ENCODE data around the gene AQP12A.
A peak's percentile ranks its signal among the peaks of the same experiment; 100 is the strongest.

Gene AQP12A

DNA sequence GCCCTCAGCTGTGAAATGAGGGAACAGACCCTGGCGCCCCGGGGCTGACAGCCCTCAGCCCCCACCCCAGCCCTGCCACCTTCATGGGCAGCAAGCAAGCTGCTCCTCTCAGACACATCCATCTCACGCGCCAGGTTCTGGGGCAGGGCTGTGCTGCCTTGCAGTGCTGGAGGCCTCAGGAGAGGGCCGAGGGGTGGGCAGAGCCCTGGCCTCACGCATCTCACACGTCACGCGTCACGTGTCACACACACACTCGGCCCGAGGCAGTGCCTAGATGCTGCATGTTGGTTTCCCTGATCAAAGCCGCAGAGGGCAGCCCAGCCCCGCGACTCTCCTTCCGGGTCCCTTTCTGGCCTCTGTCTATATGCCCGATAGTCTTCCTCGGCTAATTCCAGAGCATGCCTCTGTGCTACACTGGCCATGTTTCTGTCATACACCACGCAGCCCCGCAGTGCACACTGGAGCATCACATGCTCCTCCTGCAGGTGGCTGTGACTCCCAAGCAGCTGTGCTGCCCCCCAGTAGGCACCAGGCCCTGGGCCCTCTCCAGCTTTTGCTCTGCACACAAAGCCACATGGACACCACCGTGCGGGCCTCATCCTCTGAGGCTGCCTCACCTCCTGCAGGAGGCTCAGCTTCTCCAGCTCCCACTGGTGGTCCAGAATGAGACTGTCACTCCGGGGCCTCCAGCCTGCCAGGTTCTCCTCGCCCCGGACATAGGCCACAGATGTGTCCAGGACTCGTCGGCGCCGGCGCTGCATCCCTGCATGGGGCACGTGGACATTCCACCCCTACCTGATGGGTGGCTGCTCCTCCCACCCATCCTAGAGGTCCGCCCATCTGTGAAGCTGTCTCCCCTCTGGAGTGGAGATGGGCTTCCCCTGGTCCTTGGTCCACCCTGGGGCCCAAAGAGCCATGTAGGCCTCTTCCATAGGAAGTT is 31.4 kb downstream of the AQP12A start:
- no peak for DNase-seq (ENCODE audit: low spot score)

GRCh38 chr2:240723851-240724250 is 32.2 kb downstream of the AQP12A start:
- no peak for DNase-seq (ENCODE audit: low spot score)

DNA sequence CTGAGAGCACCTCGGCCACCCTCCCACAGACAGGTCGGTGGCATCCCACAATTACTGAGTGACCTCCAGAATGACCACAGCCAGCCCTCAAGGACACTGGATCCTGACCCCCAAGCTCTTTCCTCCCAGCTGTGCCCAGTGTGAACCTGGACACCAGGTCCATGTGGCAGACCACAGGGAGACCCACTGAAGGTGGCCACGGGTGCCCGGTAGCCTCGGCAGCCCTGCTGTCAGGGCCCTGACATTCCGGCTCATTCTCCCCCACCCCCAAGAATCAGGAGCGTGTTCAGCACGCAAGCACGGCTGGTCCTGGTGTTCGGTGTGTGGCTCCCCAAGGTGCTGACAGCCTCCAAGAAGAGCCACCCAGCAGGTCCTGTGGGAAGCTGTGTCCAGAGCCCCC is 32.8 kb downstream of the AQP12A start:
- no peak for DNase-seq (ENCODE audit: low spot score)

DNA sequence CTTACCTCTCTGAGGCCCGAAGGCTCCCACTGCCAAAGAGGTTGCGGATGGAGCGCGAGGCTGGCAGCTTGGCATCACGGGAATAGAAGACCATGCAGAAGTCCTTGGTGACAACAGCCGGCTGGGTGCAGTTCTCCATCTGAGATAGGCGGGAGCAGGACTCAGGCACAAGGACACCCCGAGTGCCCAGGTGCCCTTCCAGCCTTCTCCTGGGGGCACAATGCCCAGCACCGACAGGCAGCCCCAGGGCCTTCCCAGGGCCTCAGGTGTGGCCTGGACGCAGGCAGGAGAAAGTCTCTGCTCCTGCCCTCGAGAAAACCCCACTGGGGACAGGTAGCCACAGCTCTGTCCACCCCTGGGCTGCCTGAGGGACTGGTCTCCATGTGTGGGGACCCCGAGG is 33.6 kb downstream of the AQP12A start:
- DNase-seq (ENCODE audit: low spot score) = no peak

DNA sequence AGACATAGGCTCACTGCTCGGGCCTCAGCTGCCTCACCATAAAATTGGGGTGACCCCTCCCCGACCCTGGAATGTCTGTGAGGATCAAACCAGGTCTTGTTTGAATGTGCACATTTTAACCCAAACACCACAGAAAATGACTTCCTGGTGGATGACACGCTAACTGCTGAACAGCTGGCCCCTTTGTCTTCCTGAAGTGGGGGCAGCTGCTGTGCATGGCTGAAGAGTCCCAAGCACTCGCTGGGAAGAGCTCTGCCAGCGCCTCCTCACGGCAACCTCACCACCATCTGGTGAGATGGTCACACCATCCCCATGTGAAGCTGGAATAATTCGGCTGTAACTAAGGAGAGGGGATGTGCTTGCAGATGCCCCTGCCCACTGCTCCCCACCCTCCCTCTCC is 34.0 kb downstream of the AQP12A start:
- no peak for DNase-seq (ENCODE audit: low spot score)

DNA sequence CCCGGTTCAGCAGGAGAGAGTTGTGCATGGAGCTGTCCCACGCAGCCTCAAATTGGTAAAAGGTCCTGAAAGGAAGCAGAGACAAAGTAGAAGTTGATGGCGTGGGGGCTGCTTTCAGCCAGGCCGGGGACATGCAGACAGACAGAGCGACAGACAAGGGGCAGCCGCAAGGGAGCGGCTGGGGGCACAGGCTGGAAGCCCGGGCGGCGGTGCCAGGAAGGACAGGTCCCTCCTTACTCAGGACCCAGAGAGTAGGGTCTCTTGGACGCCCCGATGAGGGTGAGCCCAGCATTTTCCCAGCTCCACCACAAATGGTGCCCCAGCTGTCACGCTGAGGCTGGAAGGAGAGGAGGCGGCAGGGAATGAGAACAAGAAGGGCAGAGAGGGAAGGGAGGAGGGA is 35.2 kb downstream of the AQP12A start:
- DNase-seq (ENCODE audit: low spot score) = no peak

DNA sequence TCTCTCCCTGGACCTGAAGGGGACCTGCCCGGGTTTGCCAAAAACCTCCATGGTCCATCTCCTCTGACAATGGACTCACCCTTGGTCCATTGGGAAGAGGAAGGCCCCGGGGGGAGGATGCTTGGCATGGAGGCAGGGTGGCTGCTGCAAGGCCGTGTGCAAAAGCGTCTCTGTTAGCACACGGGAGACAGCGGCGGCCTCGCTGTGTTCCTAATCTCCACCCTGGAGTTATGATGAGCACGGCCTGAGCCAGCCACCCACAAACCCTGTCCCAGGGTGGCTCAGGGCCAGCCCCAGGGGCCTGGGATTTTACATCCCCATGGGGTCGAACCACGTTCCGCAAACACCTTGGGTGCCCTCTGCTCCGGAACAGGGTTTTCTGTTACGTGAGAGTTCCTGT is 35.8 kb downstream of the AQP12A start:
- no peak for DNase-seq (ENCODE audit: low spot score)

DNA sequence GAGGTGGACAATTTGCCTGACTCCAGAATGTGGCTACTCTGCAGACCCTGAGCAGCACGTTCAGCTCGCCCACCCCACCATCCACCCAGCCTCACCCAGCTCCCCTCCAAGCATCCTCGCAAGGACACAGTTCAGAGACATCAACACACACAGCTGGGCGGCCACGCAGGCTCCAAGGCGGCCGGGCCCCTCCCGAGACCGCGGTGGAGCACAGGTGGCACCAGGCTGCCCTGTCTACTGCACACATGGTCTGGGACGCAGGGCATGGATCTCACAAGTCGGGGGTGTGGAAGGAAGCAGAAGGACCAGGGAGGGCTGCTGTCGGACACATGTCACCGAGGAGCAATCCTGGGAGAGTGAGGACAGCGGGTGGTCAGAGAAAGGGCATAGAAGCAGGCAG is 36.2 kb downstream of the AQP12A start:
- no peak for DNase-seq (ENCODE audit: low spot score)

DNA sequence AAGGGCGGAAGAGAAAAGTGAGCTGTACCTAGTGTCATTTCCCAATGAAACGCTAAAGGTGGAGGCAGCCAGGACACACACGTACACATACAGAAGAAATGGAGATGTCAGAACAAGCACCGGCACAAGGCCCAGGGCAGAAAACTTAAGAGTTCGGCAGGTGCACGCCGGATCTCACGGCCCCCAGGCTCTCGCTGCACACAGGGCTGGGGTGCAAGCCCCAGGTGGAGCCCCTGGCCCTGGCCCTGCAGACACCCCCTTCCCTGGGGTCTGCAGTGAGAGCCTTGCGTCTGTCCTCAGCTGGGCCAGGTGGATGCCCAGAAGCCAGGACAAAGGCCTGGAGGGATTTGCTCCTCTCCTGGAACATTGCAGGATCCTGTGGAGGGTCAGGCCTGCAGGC is 36.7 kb downstream of the AQP12A start:
- DNase-seq (ENCODE audit: low spot score) = no peak

DNA sequence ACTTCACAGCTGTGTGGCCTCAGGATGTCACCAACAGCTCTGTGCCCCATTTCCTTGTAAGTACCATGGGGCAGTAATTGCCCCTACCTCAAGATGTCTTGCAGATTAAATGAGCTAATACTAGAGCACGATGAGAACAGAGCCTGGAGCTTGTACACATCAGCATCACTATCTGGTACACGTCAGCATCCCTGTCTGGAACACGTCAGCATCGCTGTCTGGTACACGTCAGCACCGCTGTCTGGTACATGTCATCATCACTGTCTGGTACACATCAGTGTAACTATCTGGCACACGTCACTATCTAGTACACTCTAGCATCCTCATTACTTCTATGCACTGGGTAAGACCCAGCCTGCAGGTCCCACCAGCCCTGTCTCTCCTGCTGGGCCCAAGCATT is 37.2 kb downstream of the AQP12A start:
- DNase-seq (ENCODE audit: low spot score) = no peak

DNA sequence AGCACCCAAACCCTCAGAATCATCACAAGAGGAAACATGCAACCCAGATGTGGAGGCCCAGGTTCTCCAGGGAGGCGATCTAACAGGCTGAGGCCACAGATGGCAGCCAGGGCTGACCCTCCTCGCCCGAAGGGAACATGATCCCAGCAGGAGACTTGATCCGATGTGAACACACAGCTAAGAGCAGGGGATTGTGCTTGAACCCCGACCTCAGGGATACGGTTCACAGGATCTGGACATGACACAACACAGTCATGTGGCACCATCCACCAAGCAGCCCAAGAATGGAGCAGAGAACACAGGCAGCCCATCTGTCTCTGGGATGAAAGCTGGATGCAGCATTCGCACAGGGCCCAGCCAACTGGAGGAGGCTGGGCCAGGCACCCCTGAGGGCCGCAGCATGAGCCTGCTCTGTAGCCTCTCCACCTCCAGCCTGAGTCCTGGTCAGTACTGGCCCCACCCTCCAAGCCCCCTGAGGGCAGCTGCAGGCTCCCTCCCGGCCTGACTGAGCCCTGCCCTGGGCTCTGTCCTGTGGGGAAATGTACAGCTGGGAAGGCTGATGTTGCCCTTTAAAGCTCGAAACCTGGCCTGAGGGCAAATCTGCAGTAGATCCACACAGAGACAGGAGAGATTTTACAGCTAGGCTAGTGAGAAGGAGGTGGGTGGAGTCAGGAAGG is 39.0 kb downstream of the AQP12A start:
- no peak for DNase-seq (ENCODE audit: low spot score)

- DNase-seq (ENCODE audit: low spot score) = no peak
Observed at GRCh38 chr2:240731178-240731545, 39.5 kb downstream of the AQP12A start.

GRCh38 chr2:240732184-240732583 is 40.5 kb downstream of the AQP12A start:
- DNase-seq (ENCODE audit: low spot score) = no peak

GRCh38 chr2:240732911-240733622 is 41.4 kb downstream of the AQP12A start:
- DNase-seq (ENCODE audit: low spot score) = no peak

- peak; percentile 6 for DNase-seq (ENCODE audit: low spot score)
Observed at GRCh38 chr2:240733803-240734495, 42.3 kb downstream of the AQP12A start.

GRCh38 chr2:240734756-240735155 is 43.1 kb downstream of the AQP12A start:
- DNase-seq (ENCODE audit: low spot score) = no peak

- no peak for DNase-seq (ENCODE audit: low spot score)
Observed at GRCh38 chr2:240735476-240735875, 43.8 kb downstream of the AQP12A start.

DNA sequence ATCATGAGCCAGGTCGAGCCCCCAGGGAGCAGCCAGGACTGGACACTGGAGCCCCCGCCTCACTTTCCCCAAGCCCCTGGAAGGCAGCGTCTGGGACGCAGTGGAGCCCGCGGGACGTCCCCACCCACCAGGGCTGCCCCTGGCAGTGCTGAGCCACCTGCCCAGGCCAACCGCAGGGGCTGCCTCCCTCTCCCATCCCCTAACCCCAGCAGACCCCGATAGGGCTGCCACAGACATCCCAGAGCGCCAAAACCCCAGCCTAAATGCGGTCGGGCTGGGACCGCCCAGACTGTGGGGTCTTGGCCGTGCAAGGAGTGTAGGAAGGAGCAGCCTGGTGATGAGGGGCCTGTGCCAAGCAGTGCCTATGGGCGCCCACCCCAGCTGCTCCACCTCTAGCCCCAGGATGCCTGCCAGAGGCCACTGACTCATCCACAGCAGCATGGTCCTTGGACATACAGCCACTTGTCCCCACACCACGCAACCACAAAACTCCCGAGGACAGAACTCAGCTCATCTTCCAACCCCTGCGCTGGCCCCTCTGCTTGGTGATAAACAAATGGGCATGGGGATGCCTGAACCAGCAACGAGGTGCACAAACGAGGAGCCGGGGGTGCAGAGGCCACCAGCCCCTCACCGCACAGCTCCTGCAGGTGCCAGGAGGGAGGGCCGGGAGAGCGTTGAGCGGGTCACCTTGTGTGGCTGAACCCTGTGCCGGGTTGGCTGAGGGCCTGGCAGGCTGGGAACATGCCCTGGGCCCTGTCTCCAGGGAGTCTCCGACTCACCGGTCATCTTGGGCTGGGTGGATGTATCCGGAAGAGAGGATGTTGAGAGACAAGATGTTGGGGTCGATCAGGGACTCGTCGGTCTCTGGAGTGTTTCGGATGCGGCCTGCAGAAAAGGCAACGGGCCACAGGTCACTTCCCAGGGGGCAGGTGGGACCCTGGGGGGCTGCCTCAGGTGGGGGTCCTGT is 44.9 kb downstream of the AQP12A start:
- DNase-seq (ENCODE audit: low spot score) = no peak

DNA sequence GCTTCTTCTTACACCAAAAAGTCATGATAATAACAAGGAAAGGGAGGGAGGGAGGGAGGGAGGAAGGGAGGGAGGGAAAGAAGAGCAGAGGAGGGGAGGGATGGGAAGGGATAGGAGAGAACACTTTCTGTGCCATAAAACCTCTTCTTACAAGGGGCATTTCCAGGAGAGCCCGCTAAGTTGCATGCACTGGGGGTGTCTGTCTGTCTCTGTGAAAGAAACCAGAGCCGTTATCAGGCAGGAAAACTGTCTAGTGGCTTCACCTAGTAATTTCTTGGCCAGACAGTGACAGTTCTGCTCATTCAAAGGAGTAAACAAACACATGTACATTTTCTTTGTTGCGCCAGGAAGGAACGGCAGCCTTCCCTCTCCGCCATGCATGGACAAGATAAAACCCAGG is 45.8 kb downstream of the AQP12A start:
- no peak for DNase-seq (ENCODE audit: low spot score)

- no peak for DNase-seq (ENCODE audit: low spot score)
Observed at GRCh38 chr2:240737958-240738357, 46.3 kb downstream of the AQP12A start.

GRCh38 chr2:240739797-240740196 is 48.1 kb downstream of the AQP12A start:
- no peak for DNase-seq (ENCODE audit: low spot score)

All from hematopoietic multipotent progenitor cell treated with erythropoietin and hydrocortisone succinate and interleukin-3 and kit ligand, for 17 days (in vitro differentiated cells).